Esophagus muscularis mucosa (tissue), 4 donors: Measurements from ENCODE around the gene LGSN.
"Not testable (repeated sequence)": the region's sequence is repeated elsewhere in the genome, so short reads cannot be mapped to it uniquely, and the experiment has no call there.

Experiments used
- CTCF ChIP-seq, 3 experiments: fragments of 200-600 bp in 2 of 3; fragments of 450-650 bp in 1 of 3; sonication (generic) in 2 of 3; IDR thresholded peaks; one replicate each; pipeline ENCODE4 v1.5.1; 2017 to 2019; ENCODE audit warnings: antibody characterized with exemption in 3 of 3, mild to moderate bottlenecking in 2 of 3, moderate library complexity in 1 of 3
- EP300 ChIP-seq: sonication (generic); formaldehyde crosslinking; IDR thresholded peaks from one replicate; pipeline ENCODE4 v1.6.1; 2017; ENCODE audit warnings: antibody characterized with exemption
- POLR2A ChIP-seq: fragments of 450-650 bp; IDR thresholded peaks from one replicate; pipeline ENCODE4 v1.6.1; 2017; ENCODE audit warnings: antibody characterized with exemption, moderate library complexity, mild to moderate bottlenecking, low read depth

DNA sequence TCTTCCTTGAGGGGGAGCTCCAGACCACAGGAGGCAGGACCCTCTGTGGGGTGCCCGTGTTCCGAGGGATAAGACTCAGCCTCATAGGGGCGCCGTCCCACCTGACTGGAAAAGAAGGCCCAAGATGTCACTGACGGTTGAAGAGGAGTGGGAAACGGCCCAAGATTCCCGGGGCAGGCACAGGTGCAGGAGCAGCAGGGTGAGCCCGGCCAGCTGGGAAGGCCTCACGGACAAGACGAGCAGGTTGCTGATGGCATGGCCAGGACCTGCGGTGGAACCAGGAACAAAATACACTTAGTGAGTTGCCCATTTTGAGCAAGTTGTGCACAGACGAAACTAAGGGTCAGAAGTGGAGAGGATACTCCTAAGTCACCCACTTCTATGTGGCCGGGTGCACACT lies 89.8 kb downstream of the LGSN start:
- TF ChIP-seq CTCF (IDR thresholded peaks at IDR 0.05); POLR2A; EP300: not testable (repeated sequence)
